ENCODE results near the gene FURIN. TPM values are rescaled to one million over a fixed set of nuclear protein-coding genes. Genes with fewer than 3 reads are reported as not detected.
"Not testable (repeated sequence)": the region's sequence is repeated elsewhere in the genome, so short reads cannot be mapped to it uniquely, and the experiment has no call there.

Gene FURIN
- polyA plus RNA-seq, 5 donors = 44.3 to 73.3 (median 57.5) TPM

DNA sequence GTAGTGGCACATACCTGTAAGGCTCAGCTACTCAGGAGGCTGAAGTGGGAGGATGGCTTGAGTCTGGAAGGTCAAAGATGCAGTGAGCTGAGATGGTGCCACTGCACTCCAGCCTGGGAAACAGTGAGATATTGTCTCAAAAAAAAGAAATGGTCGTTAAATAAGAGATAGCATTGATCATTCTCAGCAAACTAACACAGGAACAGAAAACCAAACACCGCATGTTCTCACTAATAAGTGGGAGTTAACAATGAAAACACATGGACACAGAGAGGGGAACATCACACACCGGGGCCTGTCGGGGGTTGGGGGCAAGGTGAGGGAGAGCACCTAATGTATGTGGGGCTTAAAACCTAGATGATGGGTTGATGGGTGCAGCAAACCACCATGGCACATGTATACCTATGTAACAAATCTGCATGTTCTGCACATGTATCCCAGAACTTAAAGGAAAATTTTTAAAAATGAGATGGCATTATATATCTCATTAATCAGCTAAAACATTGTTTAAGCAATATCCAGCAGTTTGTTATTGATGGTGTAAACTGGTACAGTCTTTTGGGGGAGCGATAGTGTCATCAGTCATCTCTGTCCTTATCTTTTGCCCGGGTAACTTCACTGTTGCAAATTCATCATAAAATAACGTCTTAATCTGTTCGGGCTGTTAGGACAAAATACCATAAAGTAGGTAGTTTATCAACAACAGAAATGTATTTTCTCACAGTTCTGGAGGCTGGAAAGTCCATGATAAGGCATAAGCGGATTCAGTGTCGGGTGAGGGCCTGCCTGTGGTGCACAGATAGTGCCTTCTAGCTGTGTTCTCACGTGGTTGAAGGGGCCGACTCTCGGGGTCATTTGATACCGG lies 33.0 kb downstream of the FURIN start:
- DNase-seq = no peak

DNA sequence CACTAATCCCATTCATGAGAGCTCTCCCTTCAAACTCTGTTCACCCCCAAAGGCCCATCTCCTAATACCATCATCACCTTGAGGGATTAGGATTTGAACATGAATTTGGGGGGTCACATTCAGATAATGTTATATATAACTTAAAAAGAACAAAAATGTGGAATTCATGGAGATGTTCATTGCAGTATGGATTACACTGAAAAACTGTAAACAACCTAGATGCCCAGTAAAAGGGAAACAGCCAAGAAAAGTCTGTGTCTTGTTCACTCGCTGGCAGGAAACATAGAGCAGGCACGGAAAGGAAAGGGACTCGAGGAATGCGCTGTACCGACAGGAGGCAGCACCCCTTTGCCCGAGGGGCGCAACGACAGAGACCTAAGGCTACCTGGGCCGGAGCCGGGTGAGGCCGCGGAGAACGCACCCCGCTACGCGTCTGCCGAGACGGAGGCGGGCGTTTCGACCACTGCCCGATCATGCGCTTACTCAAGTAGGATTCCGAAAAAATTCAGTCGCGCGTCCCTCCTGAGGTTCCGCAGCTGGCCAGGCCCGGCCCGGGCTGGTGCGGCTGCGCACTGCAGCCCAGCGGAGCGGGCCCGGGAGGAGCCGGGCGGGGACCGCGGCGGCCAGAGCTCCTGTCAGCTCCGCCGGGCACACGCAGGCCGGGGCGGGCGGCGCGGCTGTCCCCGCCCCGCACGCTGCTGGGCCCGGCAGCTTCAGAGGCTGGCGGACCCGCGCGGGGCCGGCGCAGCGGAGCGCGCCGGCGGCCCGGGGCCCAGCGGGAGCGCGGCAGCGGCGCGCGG lies 33.9 kb downstream of the FURIN start:
- peak; percentile 83 to 85 for DNase-seq

DNA sequence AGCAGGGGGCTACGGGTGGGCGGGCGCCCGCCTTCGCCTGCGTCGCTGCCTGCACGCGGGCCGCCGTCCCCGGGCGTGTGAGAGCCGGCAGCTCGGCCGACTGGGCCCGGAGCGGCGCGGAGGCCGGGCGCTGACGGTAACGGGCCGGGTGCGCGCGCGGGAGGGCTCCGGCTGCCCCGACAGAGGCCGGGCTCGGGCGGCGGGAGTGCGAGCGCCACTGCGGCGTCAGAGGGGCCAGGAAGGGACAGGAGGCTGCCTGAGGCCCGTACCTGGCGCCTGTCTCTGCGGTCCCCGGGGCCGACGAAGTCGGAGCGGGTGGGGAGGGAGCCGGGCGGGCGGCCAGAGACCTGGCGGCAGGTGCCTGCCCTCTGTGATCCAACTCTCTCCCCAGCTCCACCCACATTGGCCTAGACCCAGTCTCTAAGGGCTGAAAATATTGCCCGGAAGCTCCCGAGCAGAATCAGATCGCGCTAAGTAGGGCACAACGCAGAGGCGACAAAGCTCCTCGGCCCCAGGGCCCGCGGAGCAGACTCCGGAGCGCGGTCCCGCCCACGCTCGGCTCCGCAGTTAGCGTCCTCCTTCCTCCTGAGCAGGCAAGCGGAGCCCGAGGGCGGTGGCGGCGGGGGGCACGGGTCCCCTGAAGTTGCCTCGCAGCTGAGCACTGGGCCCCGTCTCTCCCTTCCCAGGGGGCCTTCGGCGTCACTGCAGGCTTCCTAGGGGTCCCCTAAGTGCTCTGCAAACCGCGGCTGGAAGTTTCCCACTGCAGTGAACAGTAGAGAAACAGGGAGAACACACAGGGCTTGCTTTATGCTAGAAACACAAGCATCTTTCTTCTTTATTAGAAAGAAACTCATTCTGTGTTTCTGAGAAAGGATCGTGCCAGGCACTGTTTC lies 34.7 kb downstream of the FURIN start, which contains the start of gene MAN2A2:
MAN2A2 (plus strand) TSS at position 463 of the 893 bp plus-strand sequence. CDS start 906 bp downstream, outside the sequence.
- no peak for DNase-seq

- DNase-seq = no peak
Measured at GRCh38 chr15:90903733-90904536, 35.5 kb downstream of the FURIN start.

GRCh38 chr15:90904746-90905145 lies 36.4 kb downstream of the FURIN start:
- no peak for DNase-seq

- DNase-seq = no peak
Measured at GRCh38 chr15:90905306-90906180, 37.2 kb downstream of the FURIN start.

DNA sequence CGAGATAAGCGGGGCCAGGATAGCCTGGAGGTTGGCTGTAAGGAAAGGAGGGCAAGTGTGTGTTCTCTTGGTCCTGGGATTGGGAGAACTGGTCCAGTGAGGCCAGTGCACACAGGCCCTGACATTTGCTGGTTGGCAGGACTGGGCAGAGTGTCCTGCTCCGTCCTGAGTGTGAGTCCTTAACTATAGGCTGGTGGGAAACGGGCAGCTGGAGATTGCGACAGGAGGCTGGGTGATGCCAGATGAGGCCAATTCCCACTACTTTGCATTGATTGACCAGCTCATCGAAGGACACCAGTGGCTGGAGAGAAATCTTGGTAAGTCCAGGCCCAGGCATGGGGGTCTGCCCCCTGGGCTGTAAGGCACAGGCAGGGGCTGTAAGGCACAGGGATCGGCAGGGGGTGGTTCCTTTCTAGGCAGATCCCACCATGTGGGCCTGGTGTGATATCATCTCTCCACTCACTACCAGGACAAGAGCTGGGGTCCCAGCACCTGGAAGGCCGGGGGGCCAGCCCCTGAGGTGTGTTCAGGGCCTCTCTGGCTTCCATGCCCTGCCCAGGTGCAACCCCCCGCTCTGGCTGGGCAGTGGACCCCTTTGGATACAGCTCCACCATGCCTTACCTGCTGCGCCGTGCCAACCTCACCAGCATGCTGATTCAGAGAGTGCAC lies 37.9 kb downstream of the FURIN start:
- DNase-seq = no peak

DNA sequence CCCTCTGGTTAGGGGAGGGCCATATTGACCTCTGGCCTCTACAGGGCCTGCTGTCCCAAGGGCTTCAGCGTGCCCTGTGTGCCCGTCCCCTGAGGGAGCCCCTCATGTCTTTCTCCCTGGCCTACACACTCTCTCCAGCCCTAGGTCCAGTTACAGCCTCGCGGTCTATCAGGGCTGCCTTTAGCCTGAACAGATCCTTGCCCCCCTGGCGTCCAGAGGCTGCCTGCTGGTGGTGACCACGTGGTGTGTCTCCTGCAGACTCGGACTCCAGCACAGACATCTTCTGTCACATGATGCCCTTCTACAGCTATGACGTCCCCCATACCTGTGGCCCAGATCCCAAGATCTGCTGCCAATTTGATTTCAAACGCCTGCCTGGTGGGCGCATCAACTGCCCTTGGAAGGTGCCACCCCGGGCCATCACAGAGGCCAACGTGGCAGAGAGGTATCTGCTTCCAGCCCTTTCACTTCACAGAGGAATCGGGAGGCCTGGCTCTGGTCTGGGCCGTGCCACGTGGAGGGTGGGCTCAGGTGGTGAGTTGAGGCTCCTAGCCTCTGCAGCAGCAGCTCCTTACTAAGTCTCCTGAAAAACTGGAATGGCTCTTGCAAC lies 38.8 kb downstream of the FURIN start:
- no peak for DNase-seq

DNA sequence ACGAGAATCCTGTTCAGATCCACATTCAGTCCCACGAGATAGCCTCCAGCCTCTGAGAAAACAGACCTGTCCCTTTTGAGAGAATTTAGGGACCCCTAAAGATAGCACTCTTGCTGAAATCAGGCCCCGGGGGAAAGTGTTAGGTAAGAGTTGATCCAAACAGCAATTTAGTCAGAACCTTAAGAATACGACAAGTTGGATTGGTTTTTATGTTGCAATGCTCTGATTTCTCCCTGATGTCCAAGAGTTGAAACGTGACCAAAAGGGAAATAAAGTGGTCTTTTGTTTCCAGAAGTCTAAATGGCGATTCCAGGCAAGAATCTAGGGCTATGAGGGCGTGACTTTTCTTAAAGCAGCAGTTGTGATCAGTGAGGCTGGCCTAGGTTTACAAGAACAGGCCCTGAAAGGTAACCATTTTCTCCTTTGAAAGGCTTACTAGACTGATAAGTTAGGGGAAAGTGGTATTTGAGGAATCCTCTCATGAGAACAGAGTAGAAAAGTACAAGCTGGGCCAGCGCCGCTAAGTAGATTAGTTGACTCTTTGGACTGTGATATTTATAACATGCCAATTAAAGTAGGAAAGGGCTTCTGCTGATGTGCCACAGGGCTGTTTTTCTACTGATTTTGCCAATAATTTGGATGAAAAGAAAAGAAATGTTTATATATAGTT lies 39.6 kb downstream of the FURIN start:
- no peak for DNase-seq

DNA sequence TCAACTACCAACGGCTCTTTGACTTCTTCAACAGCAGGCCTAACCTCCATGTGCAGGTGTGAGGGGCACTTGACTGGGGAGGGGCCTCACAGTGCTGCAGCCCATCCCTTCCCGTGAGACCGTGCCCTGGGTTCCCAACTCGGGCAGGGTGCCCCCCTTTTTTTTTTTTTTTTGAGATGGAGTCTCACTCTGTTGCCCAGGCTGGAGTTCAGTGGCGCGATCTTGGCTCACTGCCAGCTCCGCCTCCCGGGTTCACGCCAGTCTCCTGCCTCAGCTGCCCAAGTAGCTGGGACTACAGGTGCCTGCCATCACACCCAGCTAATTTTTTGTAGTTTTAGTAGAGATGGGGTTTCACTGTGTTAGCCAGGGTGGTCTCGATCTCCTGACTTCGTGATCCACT lies 41.1 kb downstream of the FURIN start:
- not testable (repeated sequence) for DNase-seq

- DNase-seq = no peak
Measured at GRCh38 chr15:90909976-90910375, 41.6 kb downstream of the FURIN start.

DNA sequence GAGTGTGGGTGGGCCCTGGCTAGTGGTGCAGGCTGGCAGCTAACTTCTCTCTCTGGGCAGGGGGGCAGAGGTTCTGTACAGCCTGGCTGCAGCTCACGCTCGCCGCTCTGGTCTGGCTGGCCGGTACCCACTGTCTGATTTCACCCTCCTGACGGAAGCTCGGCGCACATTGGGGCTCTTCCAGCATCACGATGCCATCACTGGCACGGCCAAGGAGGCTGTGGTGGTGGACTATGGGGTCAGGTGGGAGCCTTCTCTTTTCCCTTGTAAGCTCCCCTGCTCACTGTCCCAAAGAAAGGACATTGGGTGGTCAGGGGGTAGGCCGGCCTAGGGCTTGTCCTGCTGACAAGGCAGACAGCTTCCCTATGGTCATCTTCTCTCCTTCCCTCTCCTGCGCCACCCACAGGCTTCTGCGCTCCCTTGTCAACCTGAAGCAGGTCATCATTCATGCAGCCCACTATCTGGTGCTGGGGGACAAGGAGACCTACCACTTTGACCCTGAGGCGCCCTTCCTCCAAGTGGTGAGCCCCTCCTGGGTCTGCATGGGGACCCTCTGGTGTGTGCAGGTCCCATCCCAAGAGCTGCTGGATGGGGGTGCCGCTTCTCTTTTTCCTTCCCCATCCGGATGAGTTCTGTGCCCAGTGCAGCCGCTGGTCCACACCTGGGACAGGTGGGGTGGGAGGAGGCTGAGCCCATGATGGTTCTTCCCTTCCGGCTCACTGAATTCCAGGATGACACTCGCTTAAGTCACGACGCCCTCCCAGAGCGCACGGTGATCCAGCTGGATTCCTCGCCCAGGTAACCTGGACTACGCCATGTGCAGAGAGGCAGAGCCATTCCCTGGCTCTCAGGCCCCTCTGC lies 42.3 kb downstream of the FURIN start:
- DNase-seq = no peak

GRCh38 chr15:90911302-90911623 lies 42.9 kb downstream of the FURIN start:
- DNase-seq = no peak

DNA sequence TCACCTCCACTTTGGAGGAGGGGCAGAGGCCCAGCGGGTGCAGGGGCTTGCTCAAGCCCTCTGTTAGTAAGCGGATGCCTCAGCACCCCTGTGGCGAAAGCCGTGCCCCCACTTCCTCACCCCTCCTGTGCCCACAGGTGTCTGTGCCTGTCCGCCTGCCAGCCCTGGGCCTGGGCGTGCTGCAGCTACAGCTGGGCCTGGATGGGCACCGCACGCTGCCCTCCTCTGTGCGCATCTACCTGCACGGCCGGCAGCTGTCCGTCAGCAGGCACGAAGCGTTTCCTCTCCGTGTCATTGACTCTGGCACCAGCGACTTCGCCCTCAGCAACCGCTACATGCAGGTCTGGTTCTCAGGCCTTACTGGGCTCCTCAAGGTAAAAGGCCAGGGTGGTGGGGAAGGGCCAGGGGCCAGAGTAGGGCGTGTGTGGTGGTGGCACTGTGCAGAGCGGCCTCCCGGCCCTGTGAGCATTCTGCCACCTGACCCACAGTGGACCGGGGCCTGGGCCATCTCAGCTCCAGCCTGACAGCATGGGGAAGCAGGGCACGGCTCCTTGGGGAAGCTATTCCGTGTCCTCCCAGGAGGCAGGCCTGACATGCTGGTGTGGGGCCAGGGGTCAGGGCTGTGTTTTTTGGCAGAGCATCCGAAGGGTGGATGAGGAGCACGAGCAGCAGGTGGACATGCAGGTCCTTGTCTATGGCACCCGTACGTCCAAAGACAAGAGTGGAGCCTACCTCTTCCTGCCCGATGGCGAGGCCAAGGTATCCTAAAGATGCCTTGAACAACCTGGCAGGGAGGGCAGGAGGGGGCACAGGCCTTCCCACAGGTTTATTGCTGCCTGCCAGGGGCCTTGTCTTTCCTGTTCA lies 43.8 kb downstream of the FURIN start:
- no peak for DNase-seq

GRCh38 chr15:90912770-90913075 lies 44.3 kb downstream of the FURIN start:
- DNase-seq = no peak

GRCh38 chr15:90913398-90913944 lies 45.1 kb downstream of the FURIN start:
- no peak for DNase-seq
